SKM-1 (cell line): ENCODE data around the gene ATRNL1.

ENCODE experiments used
- DNase-seq: peaks from one replicate; lab custom pipeline; 2025; ENCODE audit not compliant: unreplicated experiment; lab: John Stamatoyannopoulos, UW

The ATRNL1 gene

DNA sequence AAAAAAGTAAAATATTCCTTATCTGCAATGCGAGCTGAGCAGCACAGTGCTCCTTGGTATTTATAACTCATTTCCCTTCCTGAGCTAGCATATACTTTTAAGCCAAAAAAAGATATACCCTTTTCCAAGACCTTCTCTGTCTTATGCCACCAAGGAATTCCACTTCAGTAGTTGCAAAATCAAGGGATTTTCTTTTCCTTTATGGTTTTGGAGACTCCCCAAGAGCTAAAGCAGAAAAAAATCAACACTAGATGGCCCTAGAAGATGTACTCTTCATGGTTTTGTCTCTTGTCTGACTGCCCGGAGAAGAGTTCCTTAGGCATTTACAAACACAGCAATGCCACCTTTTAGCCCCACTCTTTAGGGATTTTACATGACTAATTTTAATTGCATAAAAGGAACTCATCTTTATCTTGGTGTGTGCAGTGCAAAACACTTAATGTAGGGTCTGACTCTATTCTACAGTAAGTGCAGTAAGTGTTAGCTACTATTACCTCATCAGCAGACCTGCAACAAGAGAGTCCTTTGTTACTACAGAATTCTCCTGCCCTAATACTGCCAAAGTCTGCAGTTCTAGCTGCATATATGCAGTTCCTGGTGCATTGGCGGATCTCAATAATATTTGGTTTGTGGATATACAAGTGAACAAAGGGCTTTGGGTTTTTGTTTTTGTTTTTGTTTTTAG lies 736.5 kb downstream of the ATRNL1 start:
- no peak for DNase-seq

DNA sequence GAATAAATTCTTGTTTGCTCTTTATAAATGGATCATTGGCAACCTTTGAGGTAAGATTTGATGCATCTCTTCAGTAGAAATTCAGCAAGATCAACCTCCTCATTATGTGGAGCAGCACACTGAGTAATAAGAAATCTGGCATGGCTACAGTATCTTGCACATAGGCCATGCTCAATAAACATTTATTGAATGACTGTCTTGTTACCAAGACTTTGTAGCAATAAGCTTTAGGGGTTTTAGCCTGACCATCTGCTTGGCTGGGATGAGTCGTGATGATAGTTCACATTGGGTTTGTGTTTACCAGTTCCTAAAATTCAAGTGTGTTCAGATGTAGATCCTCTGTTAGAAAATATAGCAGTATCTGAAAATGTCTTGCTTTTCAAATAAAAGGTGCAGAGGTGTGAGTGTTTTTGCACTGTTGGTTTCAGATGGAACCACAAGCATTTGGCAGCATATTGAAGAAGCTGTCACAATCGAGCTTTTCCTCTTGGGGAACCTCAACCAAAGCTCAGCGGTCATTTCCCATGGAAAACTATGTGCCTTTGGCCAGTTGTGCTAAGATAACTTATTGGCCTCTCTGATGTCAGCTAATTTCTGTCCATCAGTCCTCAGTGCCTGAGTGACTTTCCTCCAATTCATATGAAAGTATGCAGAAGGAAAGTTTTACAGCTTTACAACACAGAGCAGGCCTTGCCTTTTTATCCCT lies 737.3 kb downstream of the ATRNL1 start:
- no peak for DNase-seq

DNA sequence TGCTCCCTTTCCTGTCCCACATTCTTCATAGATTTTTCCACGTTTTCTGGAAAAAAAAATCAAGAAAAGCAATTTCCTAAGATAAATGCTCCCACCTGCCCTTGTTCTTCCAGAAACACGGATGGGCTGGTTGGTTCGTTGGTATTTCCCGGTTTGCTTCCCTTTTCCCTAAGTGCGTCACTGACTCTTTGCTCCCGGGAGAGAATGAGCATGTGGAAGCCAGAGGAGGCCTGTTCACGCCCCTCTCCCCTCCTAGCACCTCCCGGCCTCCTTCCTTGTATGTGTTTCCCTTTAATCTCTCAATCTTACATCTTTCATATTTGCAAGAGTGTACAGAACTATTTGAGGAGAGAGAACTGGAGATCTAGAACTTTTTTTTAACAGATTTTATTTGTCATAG lies 737.9 kb downstream of the ATRNL1 start:
- no peak for DNase-seq

DNA sequence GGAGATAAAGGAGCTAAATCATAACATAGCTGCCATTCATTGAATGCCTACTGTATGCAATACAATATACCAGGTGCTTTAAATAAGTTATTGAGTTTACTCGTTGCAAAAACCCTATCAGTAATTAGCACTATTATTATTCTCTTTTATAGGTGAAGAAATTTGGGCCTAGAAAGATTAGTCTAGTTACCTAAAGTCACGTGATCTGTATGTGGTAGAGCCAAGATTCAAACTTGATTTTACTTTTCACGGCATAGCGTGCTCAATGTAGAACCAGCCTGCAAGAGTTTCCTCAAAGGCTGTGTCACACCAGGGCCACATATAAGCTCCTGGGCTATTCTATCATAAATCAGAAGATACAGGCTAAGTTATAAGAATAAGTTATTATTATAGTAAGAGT lies 740.0 kb downstream of the ATRNL1 start:
- DNase-seq, result no peak

DNA sequence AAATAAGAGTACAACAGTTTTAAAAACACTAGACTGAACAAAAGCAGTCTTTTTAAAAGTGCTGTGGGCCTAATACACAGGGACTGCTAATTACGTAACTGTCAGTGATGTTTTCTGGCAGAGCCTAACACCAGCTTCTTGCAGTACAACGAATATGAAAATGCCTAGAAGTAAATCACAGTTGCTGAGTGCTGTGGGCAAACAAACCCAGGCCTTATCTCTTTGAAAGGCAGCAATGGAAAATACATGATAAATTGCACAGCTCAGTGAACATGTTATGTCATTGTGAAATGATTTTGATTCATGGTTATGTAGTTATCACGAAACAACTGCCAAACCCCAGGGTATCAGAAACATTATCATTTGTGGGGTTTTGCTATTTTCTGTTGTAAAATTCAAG lies 751.4 kb downstream of the ATRNL1 start:
- DNase-seq, result no peak

DNA sequence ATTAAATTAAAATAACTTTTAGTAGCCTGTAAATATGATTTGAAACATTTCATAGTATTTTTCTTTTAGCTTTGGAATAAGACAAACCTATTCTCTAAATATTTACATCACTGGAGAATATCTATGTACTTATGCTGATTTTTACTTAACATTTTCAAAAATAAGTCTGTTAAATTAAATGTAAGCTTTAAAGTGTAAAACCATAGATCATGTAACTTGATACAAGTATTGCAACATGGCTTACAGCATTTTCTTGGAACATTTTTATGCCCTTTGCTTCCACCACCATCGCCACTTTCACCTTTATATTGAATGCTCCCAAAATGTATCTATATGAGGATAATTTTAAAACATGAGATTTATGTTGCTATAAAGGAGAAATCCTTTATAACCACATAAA lies 752.8 kb downstream of the ATRNL1 start:
- no peak for DNase-seq

DNA sequence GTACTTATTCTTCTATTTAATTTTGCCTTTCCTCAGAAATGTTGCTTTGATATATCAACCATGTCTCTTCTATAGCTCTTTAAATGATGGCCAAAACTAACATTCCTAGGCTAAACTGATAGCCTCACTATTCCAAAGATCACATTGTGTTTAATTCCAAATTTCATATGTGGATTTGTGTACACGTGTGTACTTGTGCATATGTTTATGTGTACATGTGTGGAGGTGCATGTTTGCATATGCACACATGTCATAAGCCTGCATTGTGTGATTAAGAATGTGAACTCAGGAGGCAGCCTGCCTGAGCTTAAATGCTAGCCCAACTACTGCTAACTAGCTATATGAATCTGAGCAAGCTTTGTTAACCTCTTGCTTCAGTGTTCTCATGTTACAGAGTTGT lies 753.4 kb downstream of the ATRNL1 start:
- DNase-seq, result no peak

DNA sequence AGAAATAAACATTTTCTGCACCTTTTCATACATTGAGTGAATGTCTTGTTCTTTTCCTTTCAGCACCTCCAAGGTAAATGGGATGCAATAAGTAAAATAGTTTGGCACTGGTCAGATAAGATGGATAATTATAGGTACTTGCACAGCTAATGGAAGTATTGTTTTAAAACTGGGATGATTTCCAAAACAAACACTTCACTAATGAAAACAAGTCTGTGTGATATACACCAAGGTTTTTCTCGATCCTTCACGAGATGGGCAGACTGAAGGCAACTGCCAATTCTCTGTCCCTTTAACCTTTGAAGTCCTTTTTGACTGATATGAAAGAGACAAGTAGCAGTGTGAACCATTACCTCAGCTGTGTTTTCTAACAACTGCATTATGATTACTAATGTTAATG lies 756.0 kb downstream of the ATRNL1 start:
- no peak for DNase-seq

DNA sequence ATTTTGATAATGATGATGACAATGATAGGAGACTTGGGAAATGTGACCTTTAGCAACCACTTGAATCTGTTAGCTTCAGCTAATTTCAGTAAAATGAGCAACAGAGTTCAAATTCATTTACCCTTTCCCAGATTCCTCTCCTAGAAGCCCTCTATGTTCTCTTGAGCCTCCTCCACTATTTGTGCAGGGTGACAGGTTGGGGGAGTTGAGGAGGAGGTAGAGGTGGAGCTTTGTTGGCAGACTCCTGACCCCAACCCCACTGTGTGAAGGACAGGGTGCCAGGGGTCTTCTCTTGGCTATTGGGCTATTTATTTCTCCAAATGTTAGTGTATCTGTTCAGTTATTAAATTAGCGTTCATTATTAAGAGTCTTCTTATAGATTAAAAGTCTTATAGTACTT lies 757.5 kb downstream of the ATRNL1 start:
- DNase-seq, result no peak

DNA sequence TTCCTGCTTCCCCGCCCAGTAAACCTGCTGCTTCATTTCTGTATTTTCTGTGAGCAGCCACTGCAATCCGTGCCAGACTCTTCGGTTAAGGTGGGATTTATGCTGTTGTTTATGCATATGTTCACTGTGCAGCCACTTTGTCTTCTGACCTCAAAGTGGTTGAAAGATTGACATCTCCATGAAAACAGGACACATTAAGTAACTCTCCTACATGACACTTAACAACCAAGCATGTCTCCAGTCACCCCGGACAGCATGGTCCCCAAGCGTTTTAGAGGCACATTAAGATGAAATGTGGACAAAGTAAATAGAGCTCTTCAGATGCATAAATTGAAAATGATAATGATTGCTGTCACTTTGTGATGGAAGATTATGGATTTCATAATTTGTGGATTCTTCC lies 758.5 kb downstream of the ATRNL1 start:
- DNase-seq, result no peak

DNA sequence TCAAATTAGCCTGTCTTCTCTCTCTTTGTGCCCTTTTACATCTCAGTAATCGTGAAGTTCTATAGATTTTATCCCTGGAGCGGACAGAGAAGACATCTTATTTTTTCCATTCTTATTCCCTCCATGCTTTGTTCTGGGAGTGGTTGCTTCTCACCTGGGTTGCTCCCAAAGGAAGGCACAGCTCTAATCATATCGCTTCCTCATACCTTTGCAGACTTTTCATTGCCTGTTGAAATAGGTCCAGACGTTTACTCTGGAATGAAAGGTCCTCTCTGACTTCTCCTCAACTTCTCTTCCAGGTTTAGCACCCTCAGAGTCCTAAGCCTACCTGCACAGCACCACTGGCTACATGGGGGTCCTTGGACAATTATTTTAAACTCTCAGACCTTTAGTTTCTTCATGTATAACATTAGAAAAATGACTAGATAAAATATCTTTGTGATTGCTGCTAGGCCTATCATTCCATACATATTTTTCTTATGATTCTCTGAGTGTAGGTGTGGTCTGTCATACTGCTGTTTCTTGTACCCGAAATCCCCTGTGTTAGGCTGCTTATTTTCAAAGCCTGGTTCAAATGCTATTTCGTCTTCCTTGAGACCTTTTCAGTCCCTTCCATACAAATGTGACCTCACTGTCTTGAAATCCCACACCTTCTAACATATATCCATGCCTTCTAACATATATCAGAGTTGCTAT lies 761.7 kb downstream of the ATRNL1 start:
- no peak for DNase-seq

DNA sequence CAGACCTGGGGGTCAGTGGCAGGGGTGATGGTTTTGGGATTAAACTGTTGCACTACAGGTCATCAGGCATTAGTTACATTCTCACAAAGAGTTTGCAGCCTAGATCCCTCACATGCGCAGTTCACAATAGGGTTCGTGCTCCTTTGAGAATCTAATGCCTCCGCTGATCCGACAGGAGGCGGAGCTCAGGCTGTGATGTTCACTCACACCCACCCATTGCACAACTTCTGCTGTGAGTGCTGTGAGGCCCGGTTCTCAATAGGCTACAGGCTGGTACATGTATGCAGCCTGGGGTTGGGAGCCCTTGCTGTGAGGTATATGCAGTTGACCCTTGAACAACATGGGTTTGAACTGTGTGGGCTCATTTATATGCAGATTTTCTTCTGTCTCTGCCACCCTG lies 763.4 kb downstream of the ATRNL1 start:
- DNase-seq, result no peak

DNA sequence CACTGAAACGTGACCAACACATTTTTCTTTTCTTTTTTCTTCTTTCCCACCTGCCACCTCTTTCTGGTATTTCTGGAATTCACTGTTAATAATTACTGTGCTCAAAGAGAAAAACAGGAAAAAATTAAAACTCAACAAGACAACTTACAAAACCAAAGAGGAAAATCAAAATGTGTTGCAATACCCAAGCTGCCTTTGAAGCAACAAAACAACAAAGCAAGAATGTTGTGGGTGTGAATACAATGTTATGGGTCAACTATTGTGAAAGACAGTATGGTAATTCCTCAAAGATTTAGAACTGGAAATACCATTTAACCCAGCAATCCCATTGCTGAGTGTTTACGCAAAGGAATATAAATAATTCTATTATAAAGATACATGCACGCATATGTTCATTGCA lies 764.7 kb downstream of the ATRNL1 start:
- no peak for DNase-seq

DNA sequence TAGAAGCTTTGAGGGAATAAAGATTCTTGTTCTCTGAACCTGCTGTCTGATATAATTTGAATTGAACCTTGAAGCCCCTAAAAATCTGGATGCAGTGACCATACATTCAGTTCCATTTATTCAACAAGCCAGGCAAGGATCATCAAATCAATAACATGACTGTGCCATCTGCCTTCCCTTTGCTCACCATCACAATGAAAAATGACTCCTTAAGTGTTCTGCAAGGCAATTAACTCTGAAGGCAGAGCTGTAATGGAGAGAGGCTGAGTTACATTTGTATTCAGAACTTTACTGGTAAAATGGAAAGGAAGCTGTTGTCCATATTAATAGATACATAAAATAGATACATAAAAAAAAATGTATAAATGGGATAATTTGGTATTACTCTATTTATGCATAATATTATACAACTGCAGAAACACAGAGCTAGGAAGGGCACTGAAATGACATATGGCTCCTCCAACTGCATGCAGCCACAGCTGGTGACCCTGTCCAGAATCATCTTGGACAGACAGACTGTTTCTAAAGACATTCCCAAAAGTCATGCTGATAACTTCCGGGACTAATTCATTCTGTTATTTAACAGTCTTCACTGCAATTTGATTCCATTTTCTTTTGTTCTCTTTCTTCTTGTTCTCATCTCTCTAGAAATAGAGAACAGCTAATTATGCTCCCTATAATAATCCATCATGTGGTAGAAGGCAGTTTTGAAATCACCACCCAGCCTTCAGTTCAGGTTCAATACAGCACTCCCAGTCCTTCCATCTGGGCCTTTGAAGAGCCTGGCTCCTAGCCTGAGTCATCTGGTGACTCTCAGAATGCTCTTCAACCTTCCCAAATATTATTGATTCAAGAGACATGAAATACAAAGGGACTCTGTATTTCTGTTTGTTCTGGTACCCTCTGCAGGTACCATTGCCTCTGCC lies 767.3 kb downstream of the ATRNL1 start:
- DNase-seq, result no peak

DNA sequence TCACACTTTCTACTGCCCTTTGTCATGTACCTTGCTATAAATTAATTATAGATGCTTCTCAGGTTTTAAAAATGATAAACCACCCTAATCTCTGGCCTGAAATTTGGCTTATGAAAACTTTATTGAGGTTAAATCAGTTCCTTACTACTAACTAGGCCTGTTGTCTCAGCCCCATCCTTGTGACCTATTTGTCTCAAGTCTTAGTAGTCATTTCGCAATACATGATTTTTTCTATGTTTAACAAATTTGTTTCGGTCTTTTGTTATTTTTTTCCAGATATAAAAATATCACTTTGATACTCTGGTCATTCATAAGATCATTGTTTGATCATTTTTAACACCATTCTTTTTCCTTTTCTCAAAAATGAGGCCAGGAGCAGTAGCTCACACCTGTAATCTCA lies 768.3 kb downstream of the ATRNL1 start:
- no peak for DNase-seq

DNA sequence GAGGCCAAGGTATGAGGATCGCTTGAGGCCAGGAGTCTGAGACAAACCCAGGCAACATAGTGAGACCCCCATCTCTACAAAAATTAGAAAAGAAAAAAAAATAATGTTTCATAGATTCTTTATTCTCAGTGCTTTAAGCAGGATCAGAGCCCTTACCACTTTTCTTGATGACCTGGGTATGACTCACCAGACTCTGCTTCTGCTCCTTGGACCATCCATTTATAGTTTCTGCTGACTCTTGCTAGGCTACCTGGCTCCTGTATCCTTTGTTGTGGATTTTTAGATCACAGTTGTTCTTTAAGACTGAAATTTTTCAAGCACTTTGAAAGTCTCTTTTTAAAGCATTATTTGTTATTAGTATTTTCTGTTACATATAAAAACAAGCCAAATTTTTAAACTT lies 768.7 kb downstream of the ATRNL1 start:
- no peak for DNase-seq

DNA sequence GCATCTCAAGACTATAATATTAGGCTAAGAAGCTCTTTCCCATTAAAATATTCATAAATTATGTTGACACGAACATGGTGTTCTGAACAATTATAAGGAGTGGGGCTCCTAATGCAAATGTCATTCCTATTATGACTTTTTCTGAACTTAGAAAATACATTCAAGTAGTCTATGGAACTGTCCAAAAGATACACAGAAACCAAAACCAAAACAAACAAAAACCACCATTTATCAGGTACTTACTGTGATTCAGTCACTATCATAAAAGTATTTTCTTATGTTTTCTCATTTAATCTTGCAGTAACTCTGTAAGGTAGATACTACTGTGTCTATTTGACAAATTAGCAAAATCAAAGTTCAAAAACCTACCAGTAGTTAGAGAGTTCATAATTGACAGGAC lies 773.0 kb downstream of the ATRNL1 start:
- DNase-seq, result no peak

DNA sequence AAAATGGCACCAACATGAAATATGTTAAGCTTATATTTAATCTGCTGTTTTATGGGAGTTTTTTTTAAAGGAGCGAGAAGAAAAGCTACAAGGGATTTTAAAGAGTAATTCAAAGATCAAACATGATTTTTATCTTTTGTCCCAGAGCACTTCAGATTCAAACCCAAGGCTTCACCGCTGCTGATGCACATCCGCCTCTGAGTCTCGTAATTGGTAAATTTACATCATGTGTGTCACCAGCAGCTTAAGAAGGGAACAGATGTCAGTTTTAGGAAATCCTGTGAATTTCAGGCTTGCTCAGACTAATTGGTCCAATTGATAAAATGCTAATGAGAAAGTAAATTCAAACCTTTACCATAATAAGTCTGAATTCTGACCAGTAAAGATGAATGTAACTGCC lies 773.5 kb downstream of the ATRNL1 start:
- DNase-seq, result no peak

DNA sequence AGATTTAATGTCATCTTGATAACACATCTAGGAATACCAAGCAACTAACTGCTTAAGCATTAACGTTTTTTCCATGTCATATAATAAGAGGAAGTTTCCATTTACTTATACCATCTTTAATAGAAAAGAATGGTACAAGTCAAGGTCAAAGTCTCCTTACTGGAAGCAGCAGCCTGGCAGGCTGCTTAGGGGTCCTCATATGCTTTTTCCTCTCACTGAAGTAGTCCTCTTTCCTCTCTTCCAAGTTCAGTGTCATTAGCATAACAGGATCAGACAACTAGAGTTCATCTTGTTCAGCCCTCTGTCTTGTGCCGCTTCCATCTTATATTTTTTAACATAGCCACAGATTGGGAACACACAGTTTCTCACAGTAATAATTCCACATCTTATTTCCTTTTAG lies 774.1 kb downstream of the ATRNL1 start:
- DNase-seq, result no peak

DNA sequence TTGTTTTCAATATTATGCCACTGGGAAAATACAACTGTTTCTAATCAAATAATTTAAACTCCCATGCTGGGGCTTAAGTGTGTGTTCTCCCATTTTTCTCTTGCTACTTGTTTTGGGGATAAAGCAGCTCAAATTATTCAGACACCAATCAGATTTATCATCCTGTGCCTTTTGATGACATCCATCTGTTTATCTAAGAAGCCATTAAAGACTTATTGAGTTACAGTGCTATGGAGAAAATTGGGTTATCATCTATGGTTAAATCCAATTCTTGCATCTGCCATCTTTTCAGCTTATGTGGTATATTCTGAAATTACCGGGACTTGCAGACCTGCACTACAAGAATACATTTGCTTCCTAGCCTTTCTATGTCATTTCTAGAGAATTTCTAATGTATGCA lies 778.7 kb downstream of the ATRNL1 start:
- no peak for DNase-seq

DNA sequence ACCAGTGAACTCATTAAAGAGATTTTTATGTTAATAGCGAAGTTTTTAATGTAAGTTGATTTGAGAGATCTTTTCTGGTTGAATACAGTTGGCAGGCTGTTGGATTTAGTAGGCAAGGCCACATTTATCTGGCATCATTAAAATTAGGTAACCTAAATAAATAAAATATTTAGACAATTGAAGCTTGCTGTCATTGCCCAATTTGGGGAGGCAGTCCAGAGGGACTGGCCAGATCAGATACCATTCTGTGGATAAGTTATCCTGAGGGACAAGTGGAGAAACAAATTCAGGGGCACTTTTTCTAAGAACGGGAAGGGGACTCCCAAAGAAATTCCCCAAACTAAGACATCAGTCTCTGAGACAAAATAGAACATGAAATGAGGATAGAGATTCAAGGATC lies 782.0 kb downstream of the ATRNL1 start:
- no peak for DNase-seq
